ENCODE measurements around the gene TMBIM1.

TMBIM1 gene

DNA sequence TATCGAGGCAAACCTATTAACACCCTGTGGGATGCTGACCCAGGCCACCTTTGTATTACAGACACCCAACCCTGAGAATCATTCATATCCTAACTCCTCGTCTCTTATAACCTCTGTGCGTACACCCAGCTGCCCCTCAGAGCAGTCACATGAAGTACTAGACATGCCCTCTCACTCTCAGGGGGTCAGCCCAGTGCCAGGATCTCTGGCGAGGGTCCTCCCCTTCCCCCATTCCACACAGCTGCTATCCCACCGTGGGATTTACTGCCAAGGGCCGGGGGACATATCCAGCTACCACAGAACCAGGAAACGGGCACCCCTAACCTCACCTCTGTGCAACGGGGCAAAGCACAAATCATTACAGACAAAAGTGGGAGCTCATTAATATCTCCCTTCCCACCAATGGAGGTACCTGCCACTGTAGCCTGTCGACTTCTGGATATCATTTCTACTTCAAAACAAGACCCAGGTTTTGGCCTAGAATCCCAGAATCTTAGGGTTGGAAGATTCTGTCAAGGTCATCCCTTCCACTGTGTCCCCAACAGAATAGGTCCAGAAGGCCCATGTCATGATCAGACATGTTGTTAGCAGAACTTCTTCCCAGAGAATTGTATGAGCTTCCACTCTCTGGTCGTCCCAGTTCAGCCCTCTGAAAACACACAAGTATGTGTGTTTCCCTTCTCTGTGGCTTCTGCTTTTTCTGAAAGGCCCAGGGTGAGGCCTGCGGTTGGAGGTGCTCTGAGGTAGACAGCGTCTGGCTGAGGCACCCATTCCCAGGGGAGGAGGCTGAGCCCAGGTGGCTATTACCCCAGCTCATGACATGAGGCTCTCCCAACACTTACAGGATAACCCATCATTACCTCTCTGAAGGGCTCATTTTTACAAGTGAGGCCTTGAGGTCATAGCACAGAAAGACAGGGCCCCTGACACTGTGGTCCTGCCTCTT is 1.7 kb downstream of the TMBIM1 start:
- TF ChIP-seq, protein P1, sequence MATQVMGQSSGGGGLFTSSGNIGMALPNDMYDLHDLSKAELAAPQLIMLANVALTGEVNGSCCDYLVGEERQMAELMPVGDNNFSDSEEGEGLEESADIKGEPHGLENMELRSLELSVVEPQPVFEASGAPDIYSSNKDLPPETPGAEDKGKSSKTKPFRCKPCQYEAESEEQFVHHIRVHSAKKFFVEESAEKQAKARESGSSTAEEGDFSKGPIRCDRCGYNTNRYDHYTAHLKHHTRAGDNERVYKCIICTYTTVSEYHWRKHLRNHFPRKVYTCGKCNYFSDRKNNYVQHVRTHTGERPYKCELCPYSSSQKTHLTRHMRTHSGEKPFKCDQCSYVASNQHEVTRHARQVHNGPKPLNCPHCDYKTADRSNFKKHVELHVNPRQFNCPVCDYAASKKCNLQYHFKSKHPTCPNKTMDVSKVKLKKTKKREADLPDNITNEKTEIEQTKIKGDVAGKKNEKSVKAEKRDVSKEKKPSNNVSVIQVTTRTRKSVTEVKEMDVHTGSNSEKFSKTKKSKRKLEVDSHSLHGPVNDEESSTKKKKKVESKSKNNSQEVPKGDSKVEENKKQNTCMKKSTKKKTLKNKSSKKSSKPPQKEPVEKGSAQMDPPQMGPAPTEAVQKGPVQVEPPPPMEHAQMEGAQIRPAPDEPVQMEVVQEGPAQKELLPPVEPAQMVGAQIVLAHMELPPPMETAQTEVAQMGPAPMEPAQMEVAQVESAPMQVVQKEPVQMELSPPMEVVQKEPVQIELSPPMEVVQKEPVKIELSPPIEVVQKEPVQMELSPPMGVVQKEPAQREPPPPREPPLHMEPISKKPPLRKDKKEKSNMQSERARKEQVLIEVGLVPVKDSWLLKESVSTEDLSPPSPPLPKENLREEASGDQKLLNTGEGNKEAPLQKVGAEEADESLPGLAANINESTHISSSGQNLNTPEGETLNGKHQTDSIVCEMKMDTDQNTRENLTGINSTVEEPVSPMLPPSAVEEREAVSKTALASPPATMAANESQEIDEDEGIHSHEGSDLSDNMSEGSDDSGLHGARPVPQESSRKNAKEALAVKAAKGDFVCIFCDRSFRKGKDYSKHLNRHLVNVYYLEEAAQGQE (IDR thresholded peaks at IDR 0.05; ENCODE audit: insufficient read depth in 1 of 2, low read depth in 2 of 2, low read length in 2 of 2), result no peak
- TF ChIP-seq POLR2AphosphoS5 (IDR thresholded peaks at IDR 0.05; ENCODE audit: low read depth, low read length) (no peak), SIN3A (IDR thresholded peaks at IDR 0.05; ENCODE audit: borderline replicate concordance, insufficient read depth, low read length) (no peak), FOXP2 (optimal IDR thresholded peaks at IDR 0.05; ENCODE audit: borderline replicate concordance, extremely low read depth, extremely low read length, insufficient read depth) (no peak), TAF1 (IDR thresholded peaks at IDR 0.05; ENCODE audit: borderline replicate concordance, insufficient read depth, low read length) (no peak)

DNA sequence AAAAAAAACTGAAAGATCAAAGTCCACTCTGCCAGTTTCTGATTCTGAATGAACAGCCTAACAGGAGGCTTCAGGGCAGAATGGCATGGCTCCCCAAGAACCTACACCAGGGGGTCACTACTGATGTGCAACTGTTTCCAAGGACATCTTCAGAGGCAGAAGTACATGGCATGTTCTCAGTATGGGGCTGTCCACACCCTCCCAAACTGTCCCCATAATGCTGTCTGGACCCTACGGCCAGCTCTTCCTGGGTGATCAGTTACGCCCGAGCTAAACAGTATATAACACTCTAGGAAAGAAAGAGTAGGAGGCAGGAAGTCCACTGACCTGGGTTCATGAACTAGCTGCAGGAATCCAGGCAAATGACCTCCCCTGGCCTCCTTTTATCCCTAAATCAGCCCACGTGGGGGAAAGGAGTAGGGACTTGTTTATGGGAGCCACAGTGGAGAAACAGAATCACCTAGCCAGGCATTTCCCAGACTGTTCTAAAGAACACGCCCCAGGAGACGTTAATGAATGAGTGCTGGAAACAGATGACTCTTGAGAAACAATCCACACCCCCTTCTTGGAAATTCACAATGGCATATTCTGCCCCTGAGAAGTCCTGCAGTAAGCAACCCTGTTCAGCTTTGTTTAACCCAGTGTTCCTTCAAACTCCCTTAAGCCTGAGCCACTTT is 2.5 kb downstream of the TMBIM1 start:
- TF ChIP-seq, protein P1 (IDR thresholded peaks at IDR 0.05; ENCODE audit: insufficient read depth in 1 of 2, low read depth in 2 of 2, low read length in 2 of 2), result no peak
- TF ChIP-seq FOXP2 (optimal IDR thresholded peaks at IDR 0.05; ENCODE audit: borderline replicate concordance, extremely low read depth, extremely low read length, insufficient read depth), result no peak
- no peak for TF ChIP-seq SIN3A (IDR thresholded peaks at IDR 0.05; ENCODE audit: borderline replicate concordance, insufficient read depth, low read length)
- TF ChIP-seq TAF1 (IDR thresholded peaks at IDR 0.05; ENCODE audit: borderline replicate concordance, insufficient read depth, low read length), result no peak
- TF ChIP-seq POLR2AphosphoS5 (IDR thresholded peaks at IDR 0.05; ENCODE audit: low read depth, low read length), result no peak

DNA sequence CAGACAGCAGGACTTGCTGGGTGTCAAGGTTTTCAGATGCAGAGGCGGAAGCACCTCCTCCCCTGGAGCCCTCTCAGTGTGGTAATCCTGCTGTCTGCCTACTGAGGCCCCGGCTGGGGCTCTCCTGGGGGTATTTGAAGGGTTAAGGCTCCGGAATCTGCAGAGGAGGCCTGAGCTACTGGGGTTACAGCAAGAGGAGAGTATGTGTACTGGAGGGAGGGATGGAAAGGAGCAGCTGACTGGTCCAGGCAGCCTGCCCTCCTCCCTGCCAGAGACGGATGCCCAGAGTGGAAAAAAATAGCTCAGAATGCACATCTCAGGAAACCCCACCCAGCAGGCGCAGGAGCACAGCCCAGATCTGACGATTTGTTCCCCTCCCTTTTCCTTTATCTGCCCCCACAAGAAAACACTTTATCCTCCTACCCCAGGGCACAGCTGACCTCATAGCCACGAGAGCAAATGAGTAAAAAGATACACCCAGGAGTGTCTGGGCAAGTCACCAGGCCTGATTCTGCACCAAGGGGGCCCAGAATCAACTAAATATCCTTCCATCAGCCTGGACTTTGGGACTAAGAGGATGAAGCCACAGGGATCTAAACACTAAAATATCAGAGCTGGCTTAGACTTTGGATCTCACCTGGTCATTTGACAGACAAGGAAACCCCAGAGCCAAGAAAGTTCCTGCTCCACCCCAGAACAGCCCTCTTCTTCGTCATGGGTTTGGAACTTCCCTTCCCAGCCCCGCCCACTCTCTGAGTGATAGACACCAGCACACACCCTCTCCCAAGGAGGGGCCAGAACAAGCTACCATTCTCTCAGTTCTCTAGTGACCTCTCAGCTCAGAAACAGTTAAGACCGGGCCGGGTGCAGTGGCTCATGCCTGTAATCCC is 5.5 kb downstream of the TMBIM1 start:
- 0 out of 2 replicates have a peak, but pooled peaks have one; percentile 56 for TF ChIP-seq SIN3A (IDR thresholded peaks at IDR 0.05; ENCODE audit: borderline replicate concordance, insufficient read depth, low read length)
- no peak for TF ChIP-seq TAF1 (IDR thresholded peaks at IDR 0.05; ENCODE audit: borderline replicate concordance, insufficient read depth, low read length)
- no peak for TF ChIP-seq FOXP2 (optimal IDR thresholded peaks at IDR 0.05; ENCODE audit: borderline replicate concordance, extremely low read depth, extremely low read length, insufficient read depth)

DNA sequence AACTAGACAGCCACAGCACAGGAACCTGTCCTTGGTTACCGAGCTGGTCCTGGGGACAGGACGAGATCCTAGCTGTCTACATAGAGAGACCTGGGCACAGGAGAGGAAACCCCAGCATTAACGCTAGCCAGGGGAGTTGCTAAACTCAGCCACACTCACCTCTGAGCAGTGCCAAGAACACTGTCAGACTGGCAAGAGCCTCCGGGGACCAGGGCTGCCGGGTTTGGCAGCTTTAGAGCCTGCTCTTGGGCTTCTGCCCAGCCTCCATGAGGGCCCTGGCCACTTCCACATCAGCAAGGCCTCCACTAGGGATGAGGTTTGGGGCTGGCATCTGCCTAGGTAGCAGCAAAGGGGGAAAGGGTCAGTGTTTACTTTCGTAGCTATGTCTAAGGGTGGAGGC is 6.7 kb downstream of the TMBIM1 start:
- TF ChIP-seq FOXP2 (optimal IDR thresholded peaks at IDR 0.05; ENCODE audit: borderline replicate concordance, extremely low read depth, extremely low read length, insufficient read depth) (no peak), TAF1 (IDR thresholded peaks at IDR 0.05; ENCODE audit: borderline replicate concordance, insufficient read depth, low read length) (no peak), SIN3A (IDR thresholded peaks at IDR 0.05; ENCODE audit: borderline replicate concordance, insufficient read depth, low read length) (no peak), POLR2AphosphoS5 (IDR thresholded peaks at IDR 0.05; ENCODE audit: low read depth, low read length) (no peak)
- TF ChIP-seq, protein P1 (IDR thresholded peaks at IDR 0.05; ENCODE audit: insufficient read depth in 1 of 2, low read depth in 2 of 2, low read length in 2 of 2), result no peak

Data from PFSK-1 (cell line).